SKM-1 treated with dmso at 0.1 percent for 144 hours (cell line): ENCODE data around the gene CMTM4.
"Not testable (repeated sequence)": the region's sequence is repeated elsewhere in the genome, so short reads cannot be mapped to it uniquely, and the experiment has no call there.

ENCODE experiments used
- DNase-seq: peaks from one replicate; lab custom pipeline; 2025; ENCODE audit not compliant: unreplicated experiment; lab: John Stamatoyannopoulos, UW

CMTM4 gene

GRCh38 chr16:66596986-66597848 lies 99.3 kb downstream of the CMTM4 start:
- DNase-seq: no peak

- DNase-seq: not testable (repeated sequence)
Observed at GRCh38 chr16:66596559-66596958, 100.0 kb downstream of the CMTM4 start.

- no peak for DNase-seq
Observed at GRCh38 chr16:66594739-66595138, 101.8 kb downstream of the CMTM4 start.

- DNase-seq: no peak
Observed at GRCh38 chr16:66592814-66593213, 103.7 kb downstream of the CMTM4 start.

- DNase-seq: no peak
Observed at GRCh38 chr16:66592241-66592640, 104.3 kb downstream of the CMTM4 start.

- DNase-seq: no peak
Observed at GRCh38 chr16:66591018-66591417, 105.5 kb downstream of the CMTM4 start.

- DNase-seq: no peak
Observed at GRCh38 chr16:66590322-66590721, 106.2 kb downstream of the CMTM4 start.

GRCh38 chr16:66588981-66589713 lies 107.4 kb downstream of the CMTM4 start:
- peak; percentile 57 for DNase-seq

GRCh38 chr16:66587881-66588600 lies 108.5 kb downstream of the CMTM4 start:
- no peak for DNase-seq

GRCh38 chr16:66585481-66586239 lies 110.9 kb downstream of the CMTM4 start:
- DNase-seq: peak; percentile 57

- DNase-seq: no peak
Observed at GRCh38 chr16:66581246-66581952, 115.1 kb downstream of the CMTM4 start.

- DNase-seq: no peak
Observed at GRCh38 chr16:66580605-66581209, 115.8 kb downstream of the CMTM4 start.

- DNase-seq: no peak
Observed at GRCh38 chr16:66578651-66579531, 117.7 kb downstream of the CMTM4 start, which contains the start of gene CMTM2. TSS of gene CMTM2 (plus strand) at chr16:66579463. CDS start at chr16:66579608, 145 bp downstream.

- DNase-seq: no peak
Observed at GRCh38 chr16:66576296-66576695, 120.2 kb downstream of the CMTM4 start.

- DNase-seq: no peak
Observed at GRCh38 chr16:66575060-66575459, 121.5 kb downstream of the CMTM4 start.

GRCh38 chr16:66574531-66574930 lies 122.0 kb downstream of the CMTM4 start:
- no peak for DNase-seq

GRCh38 chr16:66574081-66574480 lies 122.5 kb downstream of the CMTM4 start:
- no peak for DNase-seq

- no peak for DNase-seq
Observed at GRCh38 chr16:66572356-66572755, 124.2 kb downstream of the CMTM4 start.
